Ishikawa (cell line): ENCODE data around the gene IPO9.

Experiments
- CREB1 ChIP-seq: IDR thresholded peaks from 2 replicates; pipeline ENCODE4 v1.6.1; 2012; ENCODE audit warnings: low read depth
- EP300 ChIP-seq: IDR thresholded peaks from 2 replicates; pipeline ENCODE4 v1.6.1; 2012; ENCODE audit warnings: borderline replicate concordance
- NFIC ChIP-seq: IDR thresholded peaks from 2 replicates; pipeline ENCODE4 v1.6.1; 2012
- RAD21 ChIP-seq: IDR thresholded peaks from 2 replicates; pipeline ENCODE4 v1.6.1; 2012; ENCODE audit warnings: low read depth
- REST ChIP-seq: IDR thresholded peaks from 2 replicates; pipeline ENCODE4 v1.6.1; 2012; ENCODE audit warnings: low read depth, mild to moderate bottlenecking
- YY1 ChIP-seq: IDR thresholded peaks from 2 replicates; pipeline ENCODE4 v1.6.1; 2012; ENCODE audit warnings: low read depth
- TF ChIP-seq, protein P1 (sequence below): IDR thresholded peaks from 2 replicates; pipeline ENCODE4 v1.6.1; 2012
- TF ChIP-seq, protein P2 (sequence below): IDR thresholded peaks from 2 replicates; pipeline ENCODE4 v1.6.1; 2012

GRCh38 chr1:201892211-201892610, 63.3 kb downstream of the IPO9 start:
- TF ChIP-seq, protein P1, sequence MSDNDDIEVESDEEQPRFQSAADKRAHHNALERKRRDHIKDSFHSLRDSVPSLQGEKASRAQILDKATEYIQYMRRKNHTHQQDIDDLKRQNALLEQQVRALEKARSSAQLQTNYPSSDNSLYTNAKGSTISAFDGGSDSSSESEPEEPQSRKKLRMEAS = no peak
- TF ChIP-seq RAD21 = no peak
- no peak for TF ChIP-seq CREB1
- TF ChIP-seq REST = no peak
- TF ChIP-seq YY1 = no peak
- TF ChIP-seq, protein P2, sequence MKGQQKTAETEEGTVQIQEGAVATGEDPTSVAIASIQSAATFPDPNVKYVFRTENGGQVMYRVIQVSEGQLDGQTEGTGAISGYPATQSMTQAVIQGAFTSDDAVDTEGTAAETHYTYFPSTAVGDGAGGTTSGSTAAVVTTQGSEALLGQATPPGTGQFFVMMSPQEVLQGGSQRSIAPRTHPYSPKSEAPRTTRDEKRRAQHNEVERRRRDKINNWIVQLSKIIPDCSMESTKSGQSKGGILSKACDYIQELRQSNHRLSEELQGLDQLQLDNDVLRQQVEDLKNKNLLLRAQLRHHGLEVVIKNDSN = no peak
- no peak for TF ChIP-seq EP300
- no peak for TF ChIP-seq NFIC
